ENCODE data around the gene BCAS3.
"Not testable (repeated sequence)": the region's sequence is repeated elsewhere in the genome, so short reads cannot be mapped to it uniquely, and the experiment has no call there.

BCAS3 gene

GRCh38 chr17:61431594-61432311 is 754.1 kb downstream of the BCAS3 start:
- no peak for DNase-seq

GRCh38 chr17:61436273-61436672 is 758.6 kb downstream of the BCAS3 start:
- DNase-seq = no peak

- no peak for DNase-seq
These were observed 759.5 kb downstream of the BCAS3 start for GRCh38 chr17:61436995-61437704.

GRCh38 chr17:61440697-61441096 is 763.0 kb downstream of the BCAS3 start:
- no peak for DNase-seq

- not testable (repeated sequence) for DNase-seq
These were observed 763.9 kb downstream of the BCAS3 start for GRCh38 chr17:61441507-61441906.

DNA sequence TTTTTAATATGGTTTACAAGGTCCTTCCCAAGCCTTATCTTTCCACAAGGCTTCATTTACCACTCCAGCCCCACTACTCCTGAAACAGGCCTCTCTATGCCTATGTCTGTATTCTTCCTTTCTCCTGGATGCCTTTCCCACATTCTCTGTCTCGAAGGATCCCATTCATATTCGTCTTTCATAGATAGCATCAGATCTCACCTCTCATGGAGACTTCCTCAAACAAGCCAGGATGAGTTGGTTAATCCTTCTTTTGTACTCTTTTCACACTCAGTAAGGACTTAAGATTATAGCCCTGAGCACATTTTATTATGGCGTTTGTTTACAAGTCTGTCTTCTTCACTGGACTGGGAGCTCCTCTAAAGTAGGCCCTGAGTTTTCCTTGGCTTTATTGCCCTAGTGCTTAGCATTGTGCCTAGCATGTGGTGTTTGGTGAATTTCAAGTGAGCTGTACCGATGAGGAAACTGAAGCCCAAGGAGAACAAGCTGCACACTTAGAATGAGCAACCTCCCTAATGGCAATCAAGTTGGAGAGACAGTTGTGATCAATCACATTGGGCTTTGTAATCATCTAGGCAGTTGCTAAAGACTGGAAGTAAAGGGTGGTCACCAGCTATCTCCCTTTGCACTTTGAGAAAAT is 764.6 kb downstream of the BCAS3 start:
- no peak for DNase-seq
